PC-9 (cell line): ENCODE results near the gene SIK2. TPM values are rescaled to one million over a fixed set of nuclear protein-coding genes. Genes with fewer than 3 reads are reported as not detected.

ENCODE experiments used
- BruUV-seq: library from RNA; stranded (reverse); fragments of 400-500 nt; replicated peaks from 2 replicates; lab custom pipeline; 2021; lab: Mats Ljungman, UMichigan
- CTCF ChIA-PET: fragments of 300-600 bp; sonication (Branson Sonifier 250); formaldehyde crosslinking; loops from one replicate; lab custom pipeline; 2022; ENCODE audit warnings: antibody characterized with exemption; lab: Charles Lee
- POLR2A ChIA-PET: fragments of 300-600 bp; sonication (Branson Sonifier 250); formaldehyde crosslinking; loops from one replicate; lab custom pipeline; 2022; ENCODE audit warnings: antibody characterized with exemption; ENCODE audit not compliant: unreplicated experiment; lab: Charles Lee
- DNase-seq, 2 experiments: peaks; one replicate each; pipeline versions ENCODE4 v3.0.0 to v3.0.0-alpha.2; 2015 to 2022; ENCODE audit warnings: mixed read lengths in 1 of 2
- H2AFZ ChIP-seq: fragments of 200-600 bp; sonication (generic); 2 replicates; pipeline ENCODE4 v1.8.1; 2017; ENCODE audit warnings: antibody characterized with exemption
- H3F3A ChIP-seq: fragments of 200-600 bp; sonication (generic); 2 replicates; pipeline ENCODE4 v1.8.1; 2017; ENCODE audit warnings: antibody characterized with exemption, mild to moderate bottlenecking, low read depth; ENCODE audit not compliant: insufficient read depth
- H3K27ac ChIP-seq: fragments of 200-600 bp; sonication (generic); 2 replicates; pipeline ENCODE4 v1.6.1; 2016; ENCODE audit warnings: mixed run types
- H3K27me3 ChIP-seq: fragments of 200-600 bp; sonication (generic); 2 replicates; pipeline ENCODE4 v1.6.1; 2016; ENCODE audit warnings: low read depth, mixed run types; ENCODE audit not compliant: insufficient read depth
- H3K36me3 ChIP-seq: fragments of 200-600 bp; sonication (generic); 2 replicates; pipeline ENCODE4 v1.6.1; 2016; ENCODE audit warnings: low read depth, mixed run types
- H3K4me1 ChIP-seq: fragments of 200-600 bp; sonication (generic); replicated peaks from 2 replicates; pipeline ENCODE4 v1.6.1; 2016; ENCODE audit warnings: mixed run types; ENCODE audit not compliant: insufficient read depth
- H3K4me2 ChIP-seq: fragments of 200-600 bp; sonication (generic); 2 replicates; pipeline ENCODE4 v1.6.1; 2017; ENCODE audit warnings: mixed run types
- H3K4me3 ChIP-seq: fragments of 200-600 bp; sonication (generic); 2 replicates; pipeline ENCODE4 v1.6.1; 2016; ENCODE audit warnings: mixed run types
- H3K79me2 ChIP-seq: fragments of 200-600 bp; sonication (generic); 2 replicates; pipeline ENCODE4 v1.6.1; 2017; ENCODE audit warnings: low read depth, mixed run types
- H3K9me2 ChIP-seq: fragments of 200-600 bp; sonication (generic); 2 replicates; pipeline ENCODE4 v1.8.1; 2017; ENCODE audit warnings: mild to moderate bottlenecking; ENCODE audit not compliant: insufficient read depth
- H3K9me3 ChIP-seq: fragments of 200-600 bp; sonication (generic); 2 replicates; pipeline ENCODE4 v1.8.1; 2016; ENCODE audit warnings: low read depth; ENCODE audit not compliant: insufficient read depth
- H4K20me1 ChIP-seq: fragments of 200-600 bp; sonication (generic); 2 replicates; pipeline ENCODE4 v1.8.1; 2017; ENCODE audit not compliant: insufficient read depth
- EZH2 ChIP-seq: fragments of 200-600 bp; sonication (generic); IDR thresholded peaks from 2 replicates; pipeline ENCODE4 v1.8.0; 2017; ENCODE audit warnings: antibody characterized with exemption, low read depth
- intact Hi-C: fragments of 100-400 bp; cut with micrococcal nuclease; formaldehyde crosslinking; loops from one replicate; pipeline ENCODE4 v1.10.0; 2022; ENCODE audit not compliant: unreplicated experiment
- total RNA-seq: library from RNA; stranded (reverse); gene quantifications from 2 replicates; pipeline ENCODE4 v1.2.3, GENCODE V29; 2021
- TF ChIP-seq, protein P1 (sequence below): fragments of 200-600 bp; sonication (generic); conservative IDR thresholded peaks from 2 replicates; pipeline ENCODE4 v1.6.1; 2017; ENCODE audit warnings: mixed run types, antibody characterized with exemption, mild to moderate bottlenecking, moderate library complexity

SIK2 gene
- total RNA-seq, 1 experiment from 2014 or later: 16.2 TPM

DNA sequence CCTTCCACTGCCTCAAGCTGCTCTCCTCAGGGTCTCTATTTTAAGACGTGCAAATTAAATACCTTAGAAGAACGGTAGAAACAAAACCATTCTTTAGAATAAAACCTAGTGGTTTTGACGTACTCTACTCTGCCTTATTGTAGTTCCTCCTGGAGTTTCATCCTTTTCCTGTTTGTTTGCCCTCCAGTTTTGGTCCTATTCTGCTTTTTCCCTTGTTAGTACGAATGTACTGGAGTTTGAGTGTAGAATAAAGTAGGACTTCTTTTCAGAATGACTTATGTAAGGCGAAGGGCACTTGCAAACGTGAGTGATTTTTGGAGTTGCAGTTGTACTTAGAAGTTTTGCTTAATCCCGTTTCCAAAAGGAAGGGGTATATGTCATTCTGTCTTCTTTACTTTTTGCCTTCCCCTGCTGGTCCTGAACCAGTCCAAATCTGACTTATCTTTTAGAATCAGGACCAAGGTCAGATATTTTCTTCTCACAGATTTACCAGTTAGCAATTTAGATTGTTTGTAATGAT lies 1.4 kb downstream of the SIK2 start:
- BruUV-seq: TSS peak; percentile 66
- intact Hi-C loops: loop anchor here (2.0 kb wide), 1 partner anchor 677 kb away; no protein-coding TSS in a partner anchor

DNA sequence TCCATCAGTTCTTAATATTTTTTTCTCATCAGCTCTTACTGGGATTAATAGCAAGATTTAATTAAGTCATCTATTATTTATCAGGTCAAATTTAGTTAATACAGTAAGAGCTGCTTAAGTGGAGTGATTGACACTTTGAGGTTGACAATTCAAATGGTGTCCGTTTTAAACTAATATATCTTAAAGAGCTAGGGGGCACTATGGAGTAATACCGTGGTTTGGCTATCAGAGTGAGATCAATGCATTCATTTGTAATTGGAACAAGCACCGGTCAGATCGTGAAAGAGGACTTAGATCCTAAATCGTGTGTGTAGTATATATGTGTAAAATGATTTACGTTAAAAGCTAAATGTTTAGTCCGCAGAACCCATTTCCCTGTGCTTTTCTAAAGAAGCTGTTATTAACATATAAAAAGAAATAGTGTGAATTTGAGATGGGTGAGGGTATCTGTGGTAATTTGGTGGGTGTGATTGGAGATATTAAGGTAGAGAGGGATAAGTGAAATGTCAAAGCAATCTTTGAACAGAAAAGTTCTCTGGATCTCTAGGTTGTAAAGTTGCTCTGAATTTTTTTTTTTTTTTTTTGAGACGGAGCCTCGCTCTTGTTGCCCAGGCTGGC lies 2.3 kb downstream of the SIK2 start:
- Histone ChIP-seq H3K4me1 (peaks cover 44% of the 10 kb centered on the region), H3K36me3 (0 out of 2 replicates have a peak, but pooled peaks cover 5% of the 10 kb centered on the region), H3K9me3 (no peaks in the 10 kb centered on the region), H3K4me2 (peak overlapping the region; percentile 93), H3K27ac (no peak overlapping the region), H3K27me3 (no peaks in the 10 kb centered on the region), H3K79me2 (peaks cover 69% of the 10 kb centered on the region), H2AFZ (no peak overlapping the region), H3K4me3 (peak overlapping the region; percentile 89), H3F3A (peaks cover 17% of the 10 kb centered on the region; the same call in 1 of the 2 replicates), H4K20me1 (peaks cover 26% of the 10 kb centered on the region), H3K9me2 (no peaks in the 10 kb centered on the region)
- intact Hi-C loops: no loop called here
- BruUV-seq: no TSS peak
- CTCF ChIA-PET: interaction anchor here (0.9 to 1.5 kb wide), 4 partner anchors 173 to 247 kb away, joined by 3 to 8 read pairs (median 4); no protein-coding TSS in a partner anchor
- no peak for TF ChIP-seq EZH2
- TF ChIP-seq, protein P1, sequence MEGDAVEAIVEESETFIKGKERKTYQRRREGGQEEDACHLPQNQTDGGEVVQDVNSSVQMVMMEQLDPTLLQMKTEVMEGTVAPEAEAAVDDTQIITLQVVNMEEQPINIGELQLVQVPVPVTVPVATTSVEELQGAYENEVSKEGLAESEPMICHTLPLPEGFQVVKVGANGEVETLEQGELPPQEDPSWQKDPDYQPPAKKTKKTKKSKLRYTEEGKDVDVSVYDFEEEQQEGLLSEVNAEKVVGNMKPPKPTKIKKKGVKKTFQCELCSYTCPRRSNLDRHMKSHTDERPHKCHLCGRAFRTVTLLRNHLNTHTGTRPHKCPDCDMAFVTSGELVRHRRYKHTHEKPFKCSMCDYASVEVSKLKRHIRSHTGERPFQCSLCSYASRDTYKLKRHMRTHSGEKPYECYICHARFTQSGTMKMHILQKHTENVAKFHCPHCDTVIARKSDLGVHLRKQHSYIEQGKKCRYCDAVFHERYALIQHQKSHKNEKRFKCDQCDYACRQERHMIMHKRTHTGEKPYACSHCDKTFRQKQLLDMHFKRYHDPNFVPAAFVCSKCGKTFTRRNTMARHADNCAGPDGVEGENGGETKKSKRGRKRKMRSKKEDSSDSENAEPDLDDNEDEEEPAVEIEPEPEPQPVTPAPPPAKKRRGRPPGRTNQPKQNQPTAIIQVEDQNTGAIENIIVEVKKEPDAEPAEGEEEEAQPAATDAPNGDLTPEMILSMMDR: peak; percentile 89
- POLR2A ChIA-PET: interaction anchor here (0.5 to 0.6 kb wide), 2 partner anchors 676 to 801 kb away, joined by 3 to 8 read pairs; no protein-coding TSS in a partner anchor
- DNase-seq: peak in 1 of 2 experiments; percentile 69

More for the DNA sequence above, 1.4 kb downstream of the SIK2 start:
- peaks cover 44% of the 10 kb centered on the region for H3K4me1 ChIP-seq
- no peaks in the 10 kb centered on the region for H3K9me3 ChIP-seq
- no peak overlapping the region for H3K27ac ChIP-seq
- H3K4me2 ChIP-seq: peak overlapping the region; percentile 93
- peaks cover 26% of the 10 kb centered on the region for H4K20me1 ChIP-seq
- DNase-seq: peak in 1 of 2 experiments; percentile 18
- H3K27me3 ChIP-seq: no peaks in the 10 kb centered on the region
- H3K79me2 ChIP-seq: peaks cover 61% of the 10 kb centered on the region
- H3F3A ChIP-seq: peaks cover 17% of the 10 kb centered on the region; the same call in 1 of the 2 replicates
- peak overlapping the region; percentile 89 for H3K4me3 ChIP-seq
- ChIA-PET POLR2A (no interaction called here), CTCF (interaction anchor here (0.7 to 1.5 kb wide), 4 partner anchors 173 to 528 kb away, joined by 3 to 8 read pairs (median 4); no protein-coding TSS in a partner anchor)
- no peaks in the 10 kb centered on the region for H3K9me2 ChIP-seq
- TF ChIP-seq, protein P1: no peak
- TF ChIP-seq EZH2: no peak
- peak overlapping the region; percentile 96 for H2AFZ ChIP-seq
- H3K36me3 ChIP-seq: 0 out of 2 replicates have a peak, but pooled peaks cover 5% of the 10 kb centered on the region

DNA sequence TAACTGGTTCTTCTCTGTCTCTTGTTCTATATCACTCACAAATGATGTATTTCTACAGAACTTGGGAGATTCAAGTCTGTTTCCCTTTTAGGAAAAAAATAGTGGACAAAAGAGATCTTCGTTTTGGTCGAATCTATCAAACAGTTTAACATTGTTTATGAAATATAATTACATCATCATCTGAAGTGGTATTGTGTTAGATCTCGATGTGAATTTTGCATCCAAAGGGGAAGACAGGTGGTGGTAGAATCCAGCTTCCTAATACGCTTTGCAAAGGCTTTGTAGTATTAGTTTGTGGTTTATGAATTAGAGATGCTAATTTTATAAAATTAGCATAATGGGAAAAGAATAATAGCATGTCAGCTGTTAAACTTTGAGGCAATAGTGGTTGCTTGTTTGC lies 3.4 kb downstream of the SIK2 start:
- Histone ChIP-seq H3K79me2 (peaks cover 78% of the 10 kb centered on the region), H3K4me2 (peak overlapping the region; percentile 93; the same call in 1 of the 2 replicates), H3F3A (peaks cover 13% of the 10 kb centered on the region; the same call in 1 of the 2 replicates), H3K9me3 (no peaks in the 10 kb centered on the region), H4K20me1 (peaks cover 26% of the 10 kb centered on the region), H3K4me3 (peak overlapping the region; percentile 10; the same call in 1 of the 2 replicates), H3K27me3 (no peaks in the 10 kb centered on the region), H3K9me2 (no peaks in the 10 kb centered on the region), H3K27ac (no peak overlapping the region), H2AFZ (no peak overlapping the region), H3K36me3 (0 out of 2 replicates have a peak, but pooled peaks cover 5% of the 10 kb centered on the region), H3K4me1 (peaks cover 44% of the 10 kb centered on the region)
- intact Hi-C loops: no loop called here
- POLR2A ChIA-PET: no interaction called here
- no TSS peak for BruUV-seq
- peak in 1 of 2 experiments; percentile 16 for DNase-seq
- CTCF ChIA-PET: no interaction called here
- TF ChIP-seq, protein P1: no peak
- no peak for TF ChIP-seq EZH2
